Chondrocyte (in vitro differentiated cells): ENCODE measurements around the gene ADAMTS16. TPM values are rescaled to one million over a fixed set of nuclear protein-coding genes. Genes with fewer than 3 reads are reported as not detected.

Experiments
- DNase-seq: peaks from one replicate; pipeline ENCODE4 v3.0.0; 2021; ENCODE audit warnings: mixed read lengths, low spot score
- H3K27ac Mint-ChIP-seq: one replicate; pipeline ENCODE4 v1.8.0; 2021; ENCODE audit warnings: mild to moderate bottlenecking, moderate library complexity, mixed read lengths; ENCODE audit not compliant: unreplicated experiment
- H3K27me3 Mint-ChIP-seq: 2 replicates; pipeline ENCODE4 v1.8.0; 2021; ENCODE audit warnings: low read depth, mixed read lengths
- H3K36me3 Mint-ChIP-seq: 2 replicates; pipeline ENCODE4 v1.8.0; 2021; ENCODE audit warnings: low read depth, mixed read lengths
- H3K4me1 Mint-ChIP-seq: 2 replicates; pipeline ENCODE4 v1.8.0; 2021; ENCODE audit warnings: low read depth, mild to moderate bottlenecking, mixed read lengths
- H3K4me3 Mint-ChIP-seq: one replicate; pipeline ENCODE4 v1.8.0; 2021; ENCODE audit warnings: mild to moderate bottlenecking, moderate library complexity, mixed read lengths; ENCODE audit not compliant: unreplicated experiment
- H3K9me3 Mint-ChIP-seq: 2 replicates; pipeline ENCODE4 v1.8.0; 2021; ENCODE audit warnings: low read depth, mixed read lengths
- total RNA-seq: library from RNA; stranded (reverse); gene quantifications from 3 replicates; pipeline ENCODE4 v1.2.1, GENCODE V29; 2021
- TF ChIP-seq, protein P1 (sequence below): fragments of 200-600 bp; sonication (generic); IDR thresholded peaks from 2 replicates; pipeline ENCODE4 v1.5.0; 2021; ENCODE audit warnings: antibody characterized with exemption, mild to moderate bottlenecking, moderate library complexity

ADAMTS16 gene
- total RNA-seq, 1 donor from 2014 or later = 12.5 TPM

DNA sequence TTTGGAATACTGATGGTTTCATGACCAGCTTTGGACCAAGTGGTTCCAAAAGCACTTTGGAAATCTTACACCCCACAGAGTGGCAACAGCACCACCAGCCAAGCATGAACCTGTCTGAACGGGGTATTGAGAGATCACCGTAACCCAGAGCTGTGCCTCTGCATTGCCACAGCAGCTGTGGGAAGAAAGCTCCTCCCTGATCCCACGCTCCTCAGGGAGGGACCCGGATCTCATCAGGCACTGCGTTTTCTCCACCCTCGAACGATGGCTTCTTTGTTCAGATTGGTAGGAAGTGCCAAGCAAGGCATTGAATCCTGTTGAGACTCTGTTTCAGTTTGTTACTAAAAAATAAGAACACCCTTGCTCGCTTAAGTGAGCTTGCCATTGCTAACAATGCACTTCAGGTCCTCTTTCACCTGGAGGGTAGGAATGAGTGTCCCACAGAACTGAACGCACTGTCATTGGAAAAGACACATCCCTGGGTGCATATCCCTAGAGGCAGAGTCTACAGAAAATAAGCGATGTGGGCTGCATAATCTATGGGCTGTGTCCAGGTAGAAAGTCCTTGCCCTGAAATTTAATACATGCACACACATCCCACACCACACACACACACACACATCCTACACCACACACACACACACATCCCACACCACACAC lies 164.4 kb downstream of the ADAMTS16 start:
- Mint-ChIP-seq H3K27me3 (no peaks in the 10 kb centered on the region), H3K27ac (no peak overlapping the region), H3K9me3 (peaks cover 6% of the 10 kb centered on the region), H3K36me3 (peaks cover 10% of the 10 kb centered on the region), H3K4me1 (peaks cover 13% of the 10 kb centered on the region), H3K4me3 (no peak overlapping the region)
- DNase-seq = no peak
- TF ChIP-seq, protein P1, sequence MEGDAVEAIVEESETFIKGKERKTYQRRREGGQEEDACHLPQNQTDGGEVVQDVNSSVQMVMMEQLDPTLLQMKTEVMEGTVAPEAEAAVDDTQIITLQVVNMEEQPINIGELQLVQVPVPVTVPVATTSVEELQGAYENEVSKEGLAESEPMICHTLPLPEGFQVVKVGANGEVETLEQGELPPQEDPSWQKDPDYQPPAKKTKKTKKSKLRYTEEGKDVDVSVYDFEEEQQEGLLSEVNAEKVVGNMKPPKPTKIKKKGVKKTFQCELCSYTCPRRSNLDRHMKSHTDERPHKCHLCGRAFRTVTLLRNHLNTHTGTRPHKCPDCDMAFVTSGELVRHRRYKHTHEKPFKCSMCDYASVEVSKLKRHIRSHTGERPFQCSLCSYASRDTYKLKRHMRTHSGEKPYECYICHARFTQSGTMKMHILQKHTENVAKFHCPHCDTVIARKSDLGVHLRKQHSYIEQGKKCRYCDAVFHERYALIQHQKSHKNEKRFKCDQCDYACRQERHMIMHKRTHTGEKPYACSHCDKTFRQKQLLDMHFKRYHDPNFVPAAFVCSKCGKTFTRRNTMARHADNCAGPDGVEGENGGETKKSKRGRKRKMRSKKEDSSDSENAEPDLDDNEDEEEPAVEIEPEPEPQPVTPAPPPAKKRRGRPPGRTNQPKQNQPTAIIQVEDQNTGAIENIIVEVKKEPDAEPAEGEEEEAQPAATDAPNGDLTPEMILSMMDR = no peak

DNA sequence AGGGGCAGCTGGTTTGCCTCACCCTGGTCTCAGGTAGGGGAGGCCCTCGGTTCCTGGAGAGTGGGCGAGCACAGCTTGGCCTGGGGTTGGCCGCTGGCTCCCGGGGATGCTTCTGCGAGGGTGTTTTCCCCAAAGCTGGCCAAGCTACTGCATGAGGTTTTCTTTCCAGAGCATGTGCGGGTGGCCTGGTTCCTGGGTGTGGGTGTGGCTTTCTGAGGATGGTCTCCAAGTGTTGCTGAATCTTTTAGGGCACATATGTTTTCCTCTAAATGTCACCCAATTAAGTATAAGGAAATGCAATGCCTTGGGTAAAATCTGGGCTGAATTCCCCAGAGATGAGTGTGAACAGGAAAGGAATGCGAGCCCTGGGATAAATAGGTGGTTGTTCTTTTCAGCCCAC lies 166.6 kb downstream of the ADAMTS16 start:
- no peak for DNase-seq
- Mint-ChIP-seq H3K27me3 (no peaks in the 10 kb centered on the region), H3K4me1 (peaks cover 15% of the 10 kb centered on the region), H3K4me3 (no peak overlapping the region), H3K27ac (no peak overlapping the region), H3K36me3 (peaks cover 10% of the 10 kb centered on the region), H3K9me3 (peaks cover 6% of the 10 kb centered on the region)
- TF ChIP-seq, protein P1 = no peak

DNA sequence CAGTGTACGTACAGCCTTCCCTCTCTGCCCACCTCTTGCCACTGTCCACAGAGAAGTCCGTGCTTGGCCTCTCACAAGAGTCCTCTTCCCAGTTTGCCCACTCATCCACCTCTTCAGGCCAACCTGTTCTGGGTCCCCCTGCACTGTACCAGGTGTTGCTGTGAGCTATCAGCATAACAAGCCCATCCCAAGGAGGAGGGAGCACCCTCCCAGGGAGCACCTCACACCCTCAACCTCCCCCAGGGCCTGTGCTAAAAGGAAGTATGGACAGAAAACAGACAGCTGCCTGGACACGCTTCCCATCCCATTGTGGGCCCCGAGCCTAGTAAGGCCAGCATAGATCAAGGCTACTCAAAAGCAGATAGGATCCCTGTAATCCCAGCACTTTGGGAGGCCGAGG lies 168.2 kb downstream of the ADAMTS16 start:
- Mint-ChIP-seq H3K4me3 (no peak overlapping the region), H3K4me1 (peaks cover 28% of the 10 kb centered on the region), H3K9me3 (no peaks in the 10 kb centered on the region), H3K27ac (no peak overlapping the region), H3K36me3 (peaks cover 6% of the 10 kb centered on the region), H3K27me3 (no peaks in the 10 kb centered on the region)
- TF ChIP-seq, protein P1 = no peak
- no peak for DNase-seq

DNA sequence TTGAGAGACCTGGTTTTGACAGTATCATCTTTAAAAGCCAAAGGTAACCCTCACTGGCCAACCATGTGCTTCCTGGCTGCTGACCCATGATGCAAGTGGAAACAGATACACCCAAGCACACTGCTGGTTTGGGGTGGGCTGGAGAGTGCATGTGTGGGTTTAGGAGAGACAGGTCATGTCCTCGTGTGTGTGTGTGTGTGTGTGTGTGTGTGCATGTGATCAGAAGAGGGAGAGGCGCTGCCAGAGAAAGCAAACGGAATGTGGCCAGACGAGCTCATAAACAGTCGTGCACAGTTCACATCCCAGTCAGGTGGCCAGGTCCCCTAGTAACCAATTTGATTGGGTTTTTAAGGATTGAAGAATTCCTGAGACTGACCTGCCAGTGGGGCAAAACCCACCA lies 169.5 kb downstream of the ADAMTS16 start:
- no peak for DNase-seq
- Mint-ChIP-seq H3K27me3 (no peaks in the 10 kb centered on the region), H3K36me3 (peaks cover 3% of the 10 kb centered on the region), H3K4me3 (no peak overlapping the region), H3K27ac (no peak overlapping the region), H3K4me1 (peaks cover 42% of the 10 kb centered on the region), H3K9me3 (no peaks in the 10 kb centered on the region)
- TF ChIP-seq, protein P1 = no peak

DNA sequence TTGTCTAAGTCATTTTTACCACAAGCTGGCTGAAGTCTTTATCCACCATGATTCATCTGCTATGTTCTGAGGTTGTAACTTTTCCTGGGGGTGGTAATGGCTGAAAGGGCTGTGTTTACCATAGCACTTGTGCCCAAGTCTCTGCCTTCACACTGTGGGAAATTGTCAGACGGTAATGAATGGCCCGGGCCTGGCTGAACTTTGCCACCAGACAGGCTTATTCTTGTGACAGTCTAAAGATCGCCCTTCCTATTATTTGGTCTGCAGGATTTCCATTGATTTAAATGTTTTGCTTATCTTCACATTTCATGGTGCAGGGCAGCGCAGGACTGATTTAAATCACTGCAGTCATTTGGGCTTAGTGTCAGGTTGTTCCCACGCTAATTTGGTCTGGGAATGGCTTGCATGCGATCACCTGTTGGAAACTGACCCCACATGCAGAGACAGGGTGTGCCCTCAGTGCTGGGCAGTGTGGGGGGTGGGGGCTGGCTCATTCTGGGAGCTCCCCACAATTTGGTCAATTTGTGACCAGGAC lies 173.0 kb downstream of the ADAMTS16 start:
- TF ChIP-seq, protein P1 = no peak
- no peak overlapping the region for H3K4me3 Mint-ChIP-seq
- no peaks in the 10 kb centered on the region for H3K9me3 Mint-ChIP-seq
- no peaks in the 10 kb centered on the region for H3K27me3 Mint-ChIP-seq
- H3K36me3 Mint-ChIP-seq = peaks cover 1% of the 10 kb centered on the region
- H3K27ac Mint-ChIP-seq = peak overlapping the region; percentile 80
- no peak for DNase-seq
- peaks cover 54% of the 10 kb centered on the region for H3K4me1 Mint-ChIP-seq
